GM19351 (cell line): Measurements from ENCODE around the gene EXOC8.
"Not testable (repeated sequence)": the region's sequence is repeated elsewhere in the genome, so short reads cannot be mapped to it uniquely, and the experiment has no call there.

Experiments
- ATAC-seq: cut with Tn5 transposase; IDR thresholded peaks from one replicate; pipeline ENCODE4 v1.9.1; 2021; ENCODE audit warnings: mild to moderate bottlenecking, moderate library complexity; ENCODE audit not compliant: unreplicated experiment

Gene EXOC8

GRCh38 chr1:231354330-231355020 lies 16.8 kb upstream of the EXOC8 start:
- ATAC-seq: no peak

GRCh38 chr1:231353086-231353485 lies 15.4 kb upstream of the EXOC8 start:
- no peak for ATAC-seq

GRCh38 chr1:231351816-231352215 lies 14.2 kb upstream of the EXOC8 start:
- ATAC-seq: no peak

GRCh38 chr1:231348856-231349255 lies 11.2 kb upstream of the EXOC8 start:
- not testable (repeated sequence) for ATAC-seq

GRCh38 chr1:231348442-231348841 lies 10.8 kb upstream of the EXOC8 start:
- no peak for ATAC-seq

- no peak for ATAC-seq
Observed at GRCh38 chr1:231347961-231348360, 10.3 kb upstream of the EXOC8 start.

GRCh38 chr1:231340328-231341013 lies 2.8 kb upstream of the EXOC8 start:
- no peak for ATAC-seq

GRCh38 chr1:231338270-231339128 lies 847 bp upstream of the EXOC8 start, which contains the start of gene SPRTN:
SPRTN (plus strand) TSS chr1:231338293; CDS start chr1:231338384, 91 bp downstream.
- ATAC-seq: peak; percentile 1

- peak; percentile 13 for ATAC-seq
Observed at GRCh38 chr1:231337043-231337471, 595 bp downstream of the EXOC8 start.

GRCh38 chr1:231335663-231336602 lies 1.7 kb downstream of the EXOC8 start:
- no peak for ATAC-seq

GRCh38 chr1:231334952-231335351 lies 2.7 kb downstream of the EXOC8 start:
- no peak for ATAC-seq

GRCh38 chr1:231334079-231334666 lies 3.5 kb downstream of the EXOC8 start:
- no peak for ATAC-seq

- no peak for ATAC-seq
Observed at GRCh38 chr1:231332761-231333160, 4.9 kb downstream of the EXOC8 start.

GRCh38 chr1:231329483-231329882 lies 8.2 kb downstream of the EXOC8 start:
- no peak for ATAC-seq

- ATAC-seq: no peak
Observed at GRCh38 chr1:231327617-231328016, 10.0 kb downstream of the EXOC8 start.

- no peak for ATAC-seq
Observed at GRCh38 chr1:231326248-231326647, 11.4 kb downstream of the EXOC8 start.

GRCh38 chr1:231324660-231325059 lies 13.0 kb downstream of the EXOC8 start:
- ATAC-seq: no peak

GRCh38 chr1:231322880-231323530 lies 14.6 kb downstream of the EXOC8 start:
- ATAC-seq: no peak

- ATAC-seq: no peak
Observed at GRCh38 chr1:231319080-231319479, 18.6 kb downstream of the EXOC8 start.
